Epidermal melanocyte (primary cell): Measurements from ENCODE around the gene CD19.
"Not testable (repeated sequence)": the region's sequence is repeated elsewhere in the genome, so short reads cannot be mapped to it uniquely, and the experiment has no call there.

Source experiments
- DNase-seq: peaks from one replicate; pipeline ENCODE4 v3.0.0; 2011; ENCODE audit warnings: low spot score; ENCODE audit not compliant: insufficient read length

The CD19 gene

DNA sequence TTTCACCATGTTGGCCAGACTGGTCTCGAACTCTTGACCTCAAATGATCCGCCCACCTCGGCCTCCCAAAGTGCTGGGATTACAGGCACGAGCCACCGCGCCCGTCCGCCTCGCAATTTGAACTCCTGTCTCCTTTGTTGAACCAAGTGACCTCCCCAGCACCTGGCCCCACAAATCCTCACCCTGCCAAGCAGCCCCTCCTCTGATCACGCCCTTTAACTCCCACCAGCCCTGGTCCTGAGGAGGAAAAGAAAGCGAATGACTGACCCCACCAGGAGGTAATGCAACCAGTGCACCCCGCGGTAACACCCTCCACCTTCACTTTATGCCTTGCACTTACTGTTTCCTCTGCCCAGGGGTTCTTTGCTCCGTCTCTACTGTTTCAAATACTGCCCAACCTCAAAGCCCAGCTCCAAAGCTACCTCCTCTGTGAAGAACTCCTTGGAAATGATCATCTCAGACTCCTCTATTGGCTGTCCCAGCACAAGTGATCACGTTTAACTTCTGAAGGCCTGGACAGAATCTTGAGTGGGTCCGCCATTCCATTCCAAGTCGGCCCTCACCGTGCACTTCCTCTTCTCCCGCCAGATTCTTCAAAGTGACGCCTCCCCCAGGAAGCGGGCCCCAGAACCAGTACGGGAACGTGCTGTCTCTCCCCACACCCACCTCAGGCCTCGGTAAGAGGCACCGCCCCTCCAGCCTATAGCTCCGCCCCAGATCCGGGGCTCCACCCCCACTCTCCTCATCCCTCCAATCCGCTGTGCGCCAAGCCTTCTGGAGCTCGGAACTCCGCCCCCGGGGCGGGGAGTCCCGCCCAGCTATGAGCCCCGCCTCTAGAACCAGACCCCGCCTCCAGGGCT lies 4.4 kb downstream of the CD19 start:
- peak; percentile 48 for DNase-seq

DNA sequence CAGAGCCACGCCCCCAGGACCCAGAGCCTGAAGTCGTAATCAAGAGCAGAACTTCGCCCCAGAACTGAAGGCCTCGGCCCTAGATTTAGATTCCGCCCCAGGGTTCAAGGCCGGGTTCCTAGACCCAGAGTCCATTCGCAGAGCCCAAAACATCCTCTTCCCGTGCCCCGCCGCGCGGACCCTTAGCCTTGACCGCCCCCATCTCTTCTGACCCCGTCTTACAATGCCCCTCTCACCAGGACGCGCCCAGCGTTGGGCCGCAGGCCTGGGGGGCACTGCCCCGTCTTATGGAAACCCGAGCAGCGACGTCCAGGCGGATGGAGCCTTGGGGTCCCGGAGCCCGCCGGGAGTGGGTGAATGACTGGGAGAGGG lies 5.0 kb downstream of the CD19 start:
- no peak for DNase-seq

DNA sequence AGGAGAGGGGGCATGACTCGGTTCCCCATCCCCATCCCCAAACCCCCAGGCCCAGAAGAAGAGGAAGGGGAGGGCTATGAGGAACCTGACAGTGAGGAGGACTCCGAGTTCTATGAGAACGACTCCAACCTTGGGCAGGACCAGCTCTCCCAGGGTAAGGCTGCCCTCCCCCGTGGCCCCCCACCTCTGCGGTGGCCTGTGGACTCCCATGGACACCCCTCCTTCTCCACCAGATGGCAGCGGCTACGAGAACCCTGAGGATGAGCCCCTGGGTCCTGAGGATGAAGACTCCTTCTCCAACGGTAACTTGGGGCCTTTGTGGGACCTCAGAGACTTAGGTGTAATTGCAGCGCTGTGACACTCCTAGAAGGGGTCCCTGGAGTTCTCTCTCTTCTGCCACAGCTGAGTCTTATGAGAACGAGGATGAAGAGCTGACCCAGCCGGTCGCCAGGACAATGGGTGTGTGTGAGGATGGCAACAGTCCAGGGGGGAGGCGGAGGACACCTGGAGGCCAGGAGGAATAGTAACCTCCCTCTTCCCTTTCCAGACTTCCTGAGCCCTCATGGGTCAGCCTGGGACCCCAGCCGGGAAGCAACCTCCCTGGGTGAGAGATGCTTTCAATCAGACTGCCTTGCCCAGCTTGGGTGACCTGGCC lies 5.6 kb downstream of the CD19 start:
- no peak for DNase-seq

DNA sequence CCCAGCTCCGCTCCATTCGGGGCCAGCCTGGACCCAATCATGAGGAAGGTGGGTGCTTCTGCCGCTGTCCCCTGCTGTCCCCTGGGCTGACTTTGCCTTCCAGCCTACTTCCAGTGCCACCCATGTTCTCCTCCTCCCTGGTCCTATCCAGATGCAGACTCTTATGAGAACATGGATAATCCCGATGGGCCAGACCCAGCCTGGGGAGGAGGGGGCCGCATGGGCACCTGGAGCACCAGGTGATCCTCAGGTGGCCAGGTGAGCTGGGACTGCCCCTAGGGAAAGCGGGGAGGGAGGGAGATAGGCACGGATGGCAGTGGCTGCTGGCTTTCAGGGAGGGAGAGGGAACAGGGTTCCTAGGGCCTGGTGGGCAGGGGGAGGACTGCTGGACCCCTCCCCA lies 7.0 kb downstream of the CD19 start:
- no peak for DNase-seq

DNA sequence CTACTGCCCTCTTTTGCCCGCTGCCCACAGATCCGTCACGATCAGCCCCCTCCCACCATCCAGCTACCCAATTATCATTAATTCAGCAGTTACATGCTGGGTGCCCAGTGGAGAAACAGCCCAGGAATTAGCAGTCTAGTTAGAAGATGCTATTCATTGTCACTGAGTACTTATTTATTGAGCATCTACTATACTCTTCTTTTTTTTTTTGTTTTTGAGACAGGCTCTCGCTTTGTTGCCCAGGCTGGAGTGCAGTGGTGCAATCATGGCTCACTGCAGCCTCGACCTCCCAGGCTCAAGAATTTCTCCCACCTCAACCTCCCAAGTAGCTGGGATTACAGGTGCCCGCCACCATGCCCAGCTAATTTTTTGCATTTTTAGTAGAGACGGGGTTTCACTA lies 8.1 kb downstream of the CD19 start:
- DNase-seq: not testable (repeated sequence)

DNA sequence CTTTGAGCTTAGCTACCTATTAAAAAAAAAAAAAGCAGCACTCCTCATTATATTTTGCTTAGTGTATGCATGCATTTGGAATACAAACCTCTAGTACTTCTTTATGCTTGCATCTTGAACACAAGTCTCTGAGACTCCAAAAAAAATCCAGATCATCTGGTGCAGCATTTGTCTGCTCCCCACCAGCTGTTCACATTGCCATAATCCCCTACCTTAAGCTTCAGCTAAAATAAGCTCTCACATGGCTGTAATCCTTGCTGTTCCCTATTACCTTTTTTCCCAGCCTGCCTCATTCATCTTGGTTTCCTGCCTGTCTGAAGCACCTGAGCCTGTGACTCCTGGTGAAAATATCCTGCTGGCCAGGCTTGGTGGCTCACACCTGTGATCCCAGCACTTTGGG lies 11.5 kb downstream of the CD19 start:
- DNase-seq: no peak

DNA sequence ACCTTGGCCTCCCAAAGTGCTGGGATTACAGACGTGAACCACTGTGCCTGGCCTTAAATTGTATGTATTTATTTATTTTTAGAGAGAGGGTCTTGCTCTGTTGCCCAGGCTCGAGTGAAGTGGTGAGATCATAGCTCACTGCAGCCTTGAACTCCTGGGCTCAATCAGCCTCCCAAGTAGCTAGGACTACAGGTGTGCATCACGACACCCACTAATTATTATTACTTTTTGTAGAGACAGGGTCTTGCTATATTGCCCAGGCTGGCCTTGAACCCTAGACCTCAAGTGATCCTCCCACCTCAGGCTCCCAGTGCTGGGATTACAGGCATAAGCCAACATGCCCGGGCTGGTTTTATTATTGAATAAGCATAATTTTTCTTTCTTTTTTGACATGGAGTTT lies 14.9 kb downstream of the CD19 start:
- DNase-seq: no peak

DNA sequence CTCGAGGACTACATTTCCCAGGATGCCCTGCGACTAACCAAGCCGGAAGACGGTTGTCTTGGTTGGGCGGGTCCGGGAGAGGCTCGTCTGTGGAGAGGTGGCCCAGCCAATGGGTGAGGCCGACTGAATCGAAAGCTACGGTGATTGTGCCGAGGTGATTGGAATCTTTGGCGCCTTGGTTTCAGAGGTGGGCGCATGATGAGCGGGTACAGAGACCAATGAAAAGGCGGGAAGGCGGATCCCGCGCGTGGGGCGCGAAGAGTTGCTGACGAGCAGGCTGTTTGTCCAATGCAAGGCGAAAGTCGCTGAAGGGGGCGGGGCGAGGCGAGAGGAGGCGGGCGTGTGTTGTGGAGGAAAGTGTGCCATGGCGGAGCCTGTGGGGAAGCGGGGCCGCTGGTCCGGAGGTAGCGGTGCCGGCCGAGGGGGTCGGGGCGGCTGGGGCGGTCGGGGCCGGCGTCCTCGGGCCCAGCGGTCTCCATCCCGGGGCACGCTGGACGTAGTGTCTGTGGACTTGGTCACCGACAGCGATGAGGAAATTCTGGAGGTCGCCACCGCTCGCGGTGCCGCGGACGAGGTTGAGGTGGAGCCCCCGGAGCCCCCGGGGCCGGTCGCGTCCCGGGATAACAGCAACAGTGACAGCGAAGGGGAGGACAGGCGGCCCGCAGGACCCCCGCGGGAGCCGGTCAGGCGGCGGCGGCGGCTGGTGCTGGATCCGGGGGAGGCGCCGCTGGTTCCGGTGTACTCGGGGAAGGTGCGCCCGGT lies 19.1 kb downstream of the CD19 start, which contains the start of gene NFATC2IP:
Gene NFATC2IP, plus strand, starts transcription at position 290 of the 762 bp plus-strand sequence. Its CDS starts 75 bp downstream, at position 365.
- peak; percentile 99 for DNase-seq

DNA sequence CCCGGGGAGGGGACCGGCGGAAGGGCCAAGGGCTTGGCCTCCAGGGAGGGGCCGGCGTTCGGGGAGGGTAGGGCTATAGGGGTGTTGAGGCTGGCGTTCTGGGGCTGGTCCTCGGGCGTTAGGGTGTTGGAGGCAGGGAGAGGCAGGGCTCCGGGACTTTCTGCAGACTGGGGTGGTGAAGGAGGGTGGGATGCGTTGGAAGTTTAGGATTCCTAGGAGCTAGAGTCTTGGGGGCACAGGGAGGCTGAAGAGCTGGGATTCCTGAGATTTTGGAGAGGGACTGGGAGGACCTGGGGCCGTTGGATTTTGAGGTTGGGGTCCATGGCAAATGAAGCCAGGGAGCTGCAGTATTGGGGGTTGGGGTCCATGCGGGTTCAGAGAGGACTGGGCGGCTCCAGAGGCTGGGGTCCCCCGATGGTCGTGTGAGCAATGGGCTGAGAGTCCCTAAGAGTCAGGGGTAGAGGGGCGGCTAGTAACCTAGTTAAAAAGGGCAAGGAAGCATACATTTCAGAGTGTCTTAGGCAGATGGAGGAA lies 19.7 kb downstream of the CD19 start:
- DNase-seq: peak; percentile 17

DNA sequence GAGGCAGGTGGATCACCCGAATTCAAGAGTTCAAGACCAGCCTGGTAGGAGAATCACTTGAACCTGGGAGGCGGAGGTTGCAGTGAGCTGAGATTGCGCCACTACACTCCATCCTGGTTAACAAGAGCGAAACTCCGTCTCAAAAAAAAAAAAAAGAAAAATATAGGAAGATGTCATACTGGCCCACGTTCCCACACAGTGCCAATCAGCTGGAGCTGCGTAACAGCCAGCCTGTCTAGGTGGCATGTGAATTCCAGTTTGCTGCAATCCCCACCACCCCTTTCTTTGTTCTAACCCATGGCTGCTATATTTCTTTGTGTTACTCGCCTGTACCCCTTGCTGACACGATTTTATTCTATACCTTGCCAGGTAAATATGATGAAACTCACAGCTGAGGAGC lies 26.4 kb downstream of the CD19 start:
- no peak for DNase-seq

DNA sequence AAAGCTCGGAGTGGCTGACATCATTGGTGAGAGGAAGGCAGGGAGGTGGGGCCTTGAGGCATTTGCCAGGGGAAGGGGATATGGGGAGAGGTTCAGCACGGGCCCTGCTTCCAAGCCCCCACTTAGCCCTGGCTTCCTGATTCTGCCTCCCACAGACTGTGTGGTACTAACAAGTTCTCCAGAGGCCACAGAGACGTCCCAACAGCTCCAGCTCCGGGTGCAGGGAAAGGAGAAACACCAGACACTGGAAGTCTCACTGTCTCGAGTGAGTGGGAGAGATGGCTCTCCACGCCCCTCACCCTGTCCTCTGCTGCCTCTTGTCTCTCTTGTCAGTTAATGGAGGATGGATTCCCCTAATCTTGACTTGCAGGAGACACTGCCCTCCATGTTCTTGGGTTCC lies 27.1 kb downstream of the CD19 start:
- no peak for DNase-seq

DNA sequence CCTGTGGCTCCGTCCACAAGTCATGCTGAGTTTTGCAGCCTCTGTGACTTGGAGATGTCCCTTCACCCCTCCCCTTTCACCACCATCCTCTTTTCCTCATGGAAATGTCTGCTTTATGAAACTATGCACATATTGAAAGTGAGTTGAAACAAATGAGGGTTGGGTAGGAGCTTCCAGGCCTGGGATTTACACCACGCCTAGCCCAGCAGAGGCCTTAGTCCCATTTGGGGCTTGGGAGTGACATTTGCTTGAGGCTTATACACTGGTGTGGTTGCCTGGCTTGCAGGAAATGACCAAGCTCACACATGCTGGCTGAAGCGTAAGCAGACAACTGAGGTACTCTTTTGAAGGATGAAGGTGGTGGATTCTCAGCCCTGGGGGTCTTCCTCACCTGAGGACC lies 32.3 kb downstream of the CD19 start:
- DNase-seq: no peak

DNA sequence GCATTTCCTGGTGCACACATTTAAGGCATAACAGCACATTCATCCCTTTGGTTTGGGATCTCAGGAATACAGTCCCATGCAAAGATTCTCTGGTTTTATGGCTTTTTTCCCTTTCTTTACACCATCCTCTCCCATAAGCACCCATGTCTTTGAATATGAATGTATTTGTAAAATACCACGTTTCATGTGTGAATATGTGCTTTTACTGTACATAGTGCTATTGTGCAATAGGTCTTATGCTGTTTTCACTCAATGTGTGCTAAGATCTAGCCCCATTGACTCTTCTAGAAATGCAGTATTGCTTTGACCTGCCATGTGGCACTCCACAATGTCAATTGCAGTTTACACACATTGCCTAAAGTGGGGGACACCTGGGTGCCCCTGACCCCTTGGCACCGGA lies 32.7 kb downstream of the CD19 start:
- DNase-seq: no peak

DNA sequence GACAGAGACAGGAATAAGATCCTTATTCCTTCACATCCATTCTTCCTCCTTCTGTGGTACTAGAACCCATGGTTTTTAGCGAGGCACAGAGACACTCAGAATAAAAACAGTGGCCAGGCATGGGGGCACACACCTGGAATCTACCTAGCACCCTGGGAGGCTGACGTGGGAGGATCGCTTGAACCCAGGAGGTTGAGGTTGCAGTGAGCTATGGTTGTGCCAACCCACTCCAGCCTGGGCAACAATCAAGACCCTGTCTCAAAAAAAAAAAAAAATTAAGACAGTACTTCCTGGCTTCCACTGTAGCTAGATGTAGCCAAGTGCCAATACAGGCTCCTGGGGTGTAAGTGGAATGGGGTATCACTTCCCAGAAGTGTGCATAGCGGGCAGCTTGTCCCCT lies 35.4 kb downstream of the CD19 start:
- DNase-seq: no peak

DNA sequence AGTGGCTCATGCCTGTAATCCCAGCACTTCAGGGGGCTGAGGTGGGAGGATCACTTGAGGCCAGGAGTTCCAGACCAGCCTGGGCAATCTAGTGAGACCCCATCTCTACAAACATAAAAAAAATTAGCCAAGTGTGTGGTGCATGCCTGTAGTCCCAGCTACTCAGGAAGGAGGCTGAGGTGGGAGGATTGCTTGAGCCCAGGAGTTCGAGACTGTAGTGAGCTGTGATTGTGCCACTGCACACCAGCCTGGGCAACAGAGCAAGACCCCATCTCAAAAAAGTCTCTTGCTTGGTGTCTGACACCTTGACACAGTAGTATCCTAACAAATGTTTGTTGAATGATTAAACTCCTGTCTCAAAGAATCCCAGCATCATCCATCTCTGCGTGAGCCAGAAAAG lies 37.9 kb downstream of the CD19 start:
- not testable (repeated sequence) for DNase-seq

DNA sequence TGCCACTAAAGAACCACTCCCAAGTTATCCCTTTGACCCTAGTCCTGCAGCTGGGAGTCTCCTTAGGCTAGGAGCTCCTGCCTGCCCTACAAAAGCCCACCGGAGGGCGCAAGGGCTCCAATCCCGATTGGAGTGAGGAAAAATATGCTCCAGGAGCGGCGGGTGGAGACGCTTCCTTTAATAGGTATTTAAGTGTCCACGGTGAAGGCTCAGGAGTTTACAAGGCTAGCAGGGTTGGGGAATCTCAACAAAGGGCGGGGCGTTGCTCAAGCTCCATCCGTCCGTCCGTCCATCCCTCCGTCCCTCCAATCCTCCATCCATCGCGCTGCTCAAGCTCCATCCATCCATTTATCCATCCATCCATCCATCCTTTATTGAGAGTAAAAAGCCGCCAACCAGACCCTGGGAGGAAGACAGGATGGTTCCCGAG lies 42.3 kb downstream of the CD19 start:
- peak; percentile 57 for DNase-seq

DNA sequence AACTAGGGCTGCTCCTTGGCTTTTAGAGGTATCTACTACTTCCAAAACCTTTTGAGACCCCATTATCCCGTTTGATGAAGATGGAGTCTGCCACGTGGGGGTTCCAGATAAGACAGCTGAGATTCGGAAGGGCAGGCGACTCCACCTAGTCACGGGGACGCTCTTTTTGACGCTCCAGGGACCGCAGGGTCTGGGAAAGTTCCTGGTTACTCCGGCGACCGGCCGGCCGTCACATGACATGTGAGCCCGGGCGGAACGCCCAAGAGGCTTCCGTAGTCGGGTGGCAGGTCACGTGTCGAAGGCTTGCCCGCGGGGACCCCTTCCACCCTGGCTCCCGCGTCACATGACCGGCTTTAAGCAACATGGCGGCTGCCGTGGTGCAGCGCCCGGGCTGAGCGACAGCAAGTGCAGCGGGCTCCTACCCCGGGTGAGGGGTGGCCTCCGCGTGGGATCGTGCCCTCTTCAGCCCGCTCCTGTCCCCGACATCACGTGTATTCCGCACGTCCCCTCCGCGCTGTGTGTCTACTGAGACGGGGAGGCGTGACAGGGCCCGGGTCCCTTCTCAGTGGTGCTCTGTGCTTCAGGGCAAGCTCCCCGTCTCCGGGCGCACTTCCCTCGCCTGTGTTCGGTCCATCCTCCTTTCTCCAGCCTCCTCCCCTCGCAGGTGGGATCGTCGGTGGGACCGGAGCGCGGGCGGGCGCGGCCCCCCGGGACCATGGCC lies 42.8 kb downstream of the CD19 start, which contains the start of gene SPNS1:
Gene SPNS1, plus strand, starts transcription at position 342 of the 721 bp plus-strand sequence. Its CDS starts 374 bp downstream, at position 716.
- DNase-seq: peak; percentile 98

DNA sequence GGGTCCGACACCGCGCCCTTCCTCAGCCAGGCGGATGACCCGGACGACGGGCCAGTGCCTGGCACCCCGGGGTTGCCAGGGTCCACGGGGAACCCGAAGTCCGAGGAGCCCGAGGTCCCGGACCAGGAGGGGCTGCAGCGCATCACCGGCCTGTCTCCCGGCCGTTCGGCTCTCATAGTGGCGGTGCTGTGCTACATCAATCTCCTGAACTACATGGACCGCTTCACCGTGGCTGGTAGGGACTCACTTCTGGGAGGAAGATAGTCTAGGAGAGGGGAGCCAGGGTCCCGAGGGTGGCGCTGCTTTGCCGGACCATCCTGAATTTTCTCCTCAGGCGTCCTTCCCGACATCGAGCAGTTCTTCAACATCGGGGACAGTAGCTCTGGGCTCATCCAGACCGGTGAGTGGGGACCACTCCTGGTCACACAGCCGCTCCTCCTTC lies 43.4 kb downstream of the CD19 start:
- DNase-seq: no peak

DNA sequence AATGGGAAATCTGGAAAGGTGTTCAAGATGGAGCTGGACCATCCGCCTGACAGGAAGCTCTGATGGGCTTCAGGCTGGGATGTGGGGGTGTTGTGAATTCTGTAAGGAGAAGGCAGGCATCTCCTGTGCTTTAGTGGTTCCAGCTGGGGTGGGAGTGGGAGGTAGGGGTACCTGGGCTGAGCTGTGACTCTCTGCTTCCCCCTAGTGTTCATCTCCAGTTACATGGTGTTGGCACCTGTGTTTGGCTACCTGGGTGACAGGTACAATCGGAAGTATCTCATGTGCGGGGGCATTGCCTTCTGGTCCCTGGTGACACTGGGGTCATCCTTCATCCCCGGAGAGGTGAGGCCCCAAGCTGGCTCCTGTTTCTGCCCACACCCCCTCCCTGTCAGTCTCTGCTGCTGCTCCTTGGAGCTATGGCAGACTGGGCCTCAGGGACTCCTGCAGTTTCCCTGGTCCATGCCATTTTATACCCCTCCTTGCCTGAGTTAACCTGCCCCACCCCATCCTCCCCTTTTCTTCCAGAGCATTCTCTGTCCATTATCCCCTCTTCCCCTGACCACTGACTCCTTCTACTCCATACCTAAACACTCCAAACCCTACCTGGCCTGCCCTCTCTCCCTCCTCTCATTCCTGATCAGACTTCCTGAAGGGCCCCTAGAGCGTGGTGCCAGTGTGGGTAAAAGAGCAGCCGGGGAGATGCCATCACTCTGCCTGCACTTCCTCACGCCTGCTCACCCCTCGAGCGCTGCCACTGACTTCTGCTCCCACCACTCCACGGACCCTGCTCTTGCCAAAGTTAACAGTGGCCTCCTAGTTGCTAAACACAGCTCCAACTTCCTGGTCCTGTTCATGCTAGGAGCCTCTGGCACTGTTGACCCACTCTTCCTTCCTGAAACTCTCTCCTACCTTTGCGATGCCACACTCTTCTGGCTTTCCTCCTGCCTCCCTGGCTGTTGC lies 46.2 kb downstream of the CD19 start:
- no peak for DNase-seq

DNA sequence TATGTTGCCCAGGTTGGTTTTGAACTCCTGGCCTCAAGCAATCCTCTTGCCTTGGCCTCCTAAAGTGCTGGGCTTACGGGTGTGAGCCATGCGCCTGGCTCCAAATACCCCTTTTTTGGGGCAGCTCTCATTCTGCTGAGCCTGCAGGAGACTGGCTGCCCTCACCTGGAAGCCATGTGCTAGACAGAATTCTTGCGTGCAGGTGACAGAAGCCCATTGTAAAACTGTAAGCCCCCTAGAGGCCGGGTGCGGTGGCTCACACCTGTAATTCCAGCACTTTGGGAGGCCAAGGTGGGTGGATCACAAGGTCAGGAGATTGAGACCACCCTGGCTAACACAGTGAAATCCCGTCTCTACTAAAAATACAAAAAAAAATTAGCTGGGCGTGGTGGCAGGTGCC lies 48.6 kb downstream of the CD19 start:
- DNase-seq: not testable (repeated sequence)
